HG03342 (cell line): ENCODE results near the gene MC3R.
"Not testable (repeated sequence)": the region's sequence is repeated elsewhere in the genome, so short reads cannot be mapped to it uniquely, and the experiment has no call there.

Experiments
- ATAC-seq: cut with Tn5 transposase; IDR thresholded peaks from one replicate; pipeline ENCODE4 v1.9.1; 2021; ENCODE audit warnings: mild to moderate bottlenecking, moderate library complexity; ENCODE audit not compliant: unreplicated experiment

The MC3R gene

DNA sequence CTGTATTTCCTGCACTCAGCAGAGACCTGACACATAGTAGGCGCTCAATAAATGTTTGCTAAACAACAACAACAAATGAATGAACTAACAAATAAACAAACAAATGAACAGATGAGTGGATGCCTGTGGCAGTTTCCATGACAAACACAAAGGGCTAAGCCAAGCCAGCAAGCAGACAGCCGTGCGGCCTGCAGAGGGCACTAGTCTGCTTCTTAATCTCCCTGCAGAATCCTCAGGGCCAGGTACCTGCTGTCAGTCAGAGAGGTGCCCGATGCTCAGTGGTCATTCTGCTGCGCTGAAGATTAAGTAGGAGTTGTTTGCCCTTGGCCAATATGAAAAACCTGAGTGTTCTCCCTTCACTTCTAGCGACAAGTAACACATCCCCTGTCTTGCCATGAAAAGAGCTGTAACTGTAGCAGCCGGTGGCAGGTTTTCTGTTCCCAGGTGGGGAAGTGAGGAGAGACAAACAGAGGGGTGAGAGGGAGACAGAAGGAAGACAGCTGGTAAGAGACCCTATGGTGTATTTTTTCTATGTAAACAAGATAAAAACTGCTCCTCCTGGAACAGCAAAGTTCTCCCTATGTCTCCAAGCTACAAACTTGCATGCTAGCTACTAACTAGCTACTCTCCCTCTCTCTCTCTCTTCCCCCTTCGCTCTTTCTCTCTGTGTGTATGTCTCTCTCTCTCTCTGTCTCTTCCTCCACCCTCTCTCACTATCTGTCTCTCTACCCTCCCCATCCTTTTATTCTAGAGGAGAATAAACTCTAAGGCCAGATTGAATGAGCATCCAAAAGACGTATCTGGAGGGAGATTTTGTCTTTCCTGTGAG is at the start of gene MC3R:
Gene MC3R (plus strand): TSS at position 779 of the 829 bp plus-strand sequence. CDS start 112 bp downstream, outside the sequence.
- peak; percentile 86 for ATAC-seq

DNA sequence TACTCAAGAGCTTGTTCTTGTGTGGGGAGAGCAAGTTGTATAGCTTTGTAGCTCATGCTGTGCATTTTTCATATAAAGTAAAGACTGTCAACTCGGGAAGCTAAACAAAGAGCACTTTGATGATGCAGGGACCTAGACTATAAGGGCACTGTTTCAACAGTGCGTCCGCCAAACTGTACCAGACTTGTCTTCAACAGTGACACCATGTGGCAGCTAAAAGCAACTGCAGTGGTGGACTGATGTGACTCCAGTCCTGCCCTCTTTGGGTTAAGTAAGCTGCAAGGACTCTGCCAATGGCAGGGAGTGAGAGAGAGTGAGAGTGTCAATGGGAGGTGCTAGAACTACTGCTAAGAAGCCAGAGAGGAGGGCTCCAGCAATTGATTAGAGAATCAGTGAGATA is 48.1 kb upstream of the MC3R start:
- ATAC-seq, result no peak

DNA sequence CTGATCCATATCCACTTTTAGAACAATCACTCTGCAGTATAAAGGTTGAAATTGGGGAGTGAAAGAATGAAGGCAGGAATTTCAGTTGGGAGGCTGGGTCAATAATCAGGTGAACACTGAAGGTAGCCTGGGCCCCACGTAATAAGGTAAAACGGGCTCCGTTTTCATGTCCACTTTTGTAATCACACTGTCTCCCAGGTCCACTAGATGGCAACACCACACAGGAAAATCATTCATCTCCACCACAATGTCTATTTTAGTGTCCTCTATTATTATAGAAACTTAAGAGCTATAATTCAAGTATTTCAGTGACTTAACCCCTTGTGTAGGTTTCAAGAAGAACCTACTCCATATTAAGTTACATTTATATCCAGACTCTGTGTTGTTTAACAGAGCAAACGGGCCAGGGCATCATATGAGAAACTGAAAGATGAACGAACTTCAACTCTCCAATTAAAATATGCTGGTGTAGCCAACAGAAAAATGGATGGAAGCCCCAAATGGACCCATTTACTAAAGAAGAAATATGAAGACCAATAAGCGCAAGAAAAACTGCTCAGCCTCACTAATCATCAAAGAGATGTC is 45.9 kb upstream of the MC3R start:
- ATAC-seq, result no peak

DNA sequence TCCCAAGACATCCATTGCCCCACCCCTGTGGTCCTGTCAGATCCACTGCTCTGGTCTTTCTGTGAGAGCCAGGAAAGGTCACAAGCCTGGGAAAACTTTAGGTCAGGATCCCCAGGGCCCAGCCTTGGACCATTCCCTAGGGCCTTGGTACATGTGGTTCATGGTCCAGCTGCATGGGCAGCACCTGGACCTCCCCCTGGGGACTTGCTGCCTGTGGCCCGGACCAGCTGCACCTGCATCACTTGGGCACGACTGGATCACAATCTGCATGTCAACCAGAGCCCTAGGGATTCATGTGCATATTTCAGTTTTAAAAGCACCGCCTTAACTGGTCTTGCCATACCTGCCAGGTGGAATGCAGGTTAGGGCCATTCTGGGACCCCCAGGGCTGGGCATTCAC is 44.3 kb upstream of the MC3R start:
- ATAC-seq, result no peak

DNA sequence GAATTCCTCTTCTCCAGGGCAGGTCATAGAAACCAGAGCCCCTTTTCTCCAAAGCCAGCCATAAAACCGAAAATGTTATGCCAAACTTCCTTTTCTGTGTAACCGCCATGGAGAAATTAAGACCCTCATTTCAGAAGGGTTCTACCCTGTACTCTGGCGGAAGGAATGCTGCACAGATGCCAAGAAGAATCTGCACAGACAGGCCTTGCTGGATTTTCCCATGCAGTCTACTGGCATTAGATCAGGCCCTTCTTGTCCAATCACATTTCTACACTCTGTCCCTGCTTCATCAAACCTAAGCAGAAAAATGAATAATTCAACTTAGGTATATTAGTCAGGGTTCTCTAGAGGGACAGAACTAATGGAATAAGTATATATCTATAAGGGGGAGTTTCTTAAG is 43.2 kb upstream of the MC3R start:
- ATAC-seq, result no peak

- ATAC-seq, result no peak
Observed at GRCh38 chr20:56207656-56208055, 40.9 kb upstream of the MC3R start.

DNA sequence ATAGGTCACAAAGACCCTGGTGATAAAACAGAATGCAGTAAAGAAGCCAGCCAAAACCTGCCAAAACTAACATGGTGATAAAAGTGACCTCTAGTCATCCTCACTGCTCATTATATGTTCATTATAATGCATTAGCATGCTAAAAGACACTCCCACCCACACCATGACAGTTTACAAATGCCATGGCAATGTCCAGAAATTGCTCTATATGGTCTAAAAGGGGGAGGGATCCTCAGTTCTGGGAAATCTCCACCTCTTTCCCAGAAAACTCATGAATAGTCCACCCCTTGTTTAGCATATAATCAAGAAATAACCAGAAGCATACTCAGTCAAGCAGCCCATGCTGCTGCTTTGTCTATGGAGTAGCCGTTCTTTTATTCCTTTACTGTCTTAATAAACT is 40.4 kb upstream of the MC3R start:
- ATAC-seq, result no peak

- no peak for ATAC-seq
Observed at GRCh38 chr20:56211051-56211450, 37.5 kb upstream of the MC3R start.

DNA sequence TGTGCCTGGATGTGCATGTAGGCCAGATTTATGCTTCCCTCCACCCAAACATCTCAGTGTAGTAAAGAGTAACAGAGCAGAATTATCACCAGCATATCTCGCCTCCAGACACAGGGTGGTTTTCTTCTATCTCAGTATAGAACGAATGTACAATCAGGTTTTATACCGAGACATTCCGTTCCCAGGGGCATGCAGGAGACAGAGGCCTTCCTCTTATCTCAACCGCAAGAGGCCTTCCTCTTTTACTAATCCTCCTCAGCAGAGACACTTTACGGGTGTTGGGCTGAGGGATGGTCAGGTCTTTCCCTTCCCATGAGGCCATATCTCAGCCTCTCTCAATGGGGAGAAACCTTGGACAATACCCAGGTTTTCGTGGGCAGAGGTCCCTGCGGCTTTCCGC is 36.4 kb upstream of the MC3R start:
- ATAC-seq, result no peak

DNA sequence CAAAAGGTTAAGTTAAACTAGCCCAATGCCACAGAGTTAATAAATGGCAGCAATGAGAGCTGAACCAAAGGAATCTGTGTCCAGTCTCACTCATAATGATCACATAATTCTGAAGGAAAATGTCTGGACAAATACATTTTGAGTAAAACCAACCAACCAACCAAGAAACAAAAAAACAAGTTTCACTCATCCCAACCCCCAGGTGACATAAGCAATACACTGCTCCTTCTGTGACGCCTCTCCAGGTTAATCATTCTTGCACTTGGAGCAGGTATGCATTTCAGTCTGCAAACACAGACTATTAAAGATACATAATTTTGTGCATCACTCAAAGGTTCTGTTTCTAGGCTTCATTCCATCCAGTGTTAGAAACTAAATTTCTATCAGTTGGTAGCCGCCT is 35.2 kb upstream of the MC3R start:
- no peak for ATAC-seq

DNA sequence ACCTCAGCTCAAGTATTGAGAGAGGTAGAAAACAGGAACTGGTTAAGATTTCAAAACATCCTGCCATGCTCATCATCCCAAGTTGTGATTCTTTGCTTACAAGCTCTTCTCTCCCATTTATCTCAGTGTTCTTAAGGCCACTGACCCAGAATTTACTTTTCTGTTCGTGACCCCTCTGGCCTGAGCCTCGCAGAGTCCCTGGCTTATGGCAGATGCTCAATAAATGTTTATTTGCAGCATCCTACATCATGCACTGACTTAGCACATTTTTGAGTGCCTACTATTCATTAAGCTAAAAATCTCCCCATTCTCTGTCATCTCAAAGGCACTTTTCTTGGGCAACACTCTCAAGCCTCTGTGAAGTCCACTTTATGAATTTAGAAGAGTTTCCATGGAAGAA is 33.4 kb upstream of the MC3R start:
- ATAC-seq, result no peak

DNA sequence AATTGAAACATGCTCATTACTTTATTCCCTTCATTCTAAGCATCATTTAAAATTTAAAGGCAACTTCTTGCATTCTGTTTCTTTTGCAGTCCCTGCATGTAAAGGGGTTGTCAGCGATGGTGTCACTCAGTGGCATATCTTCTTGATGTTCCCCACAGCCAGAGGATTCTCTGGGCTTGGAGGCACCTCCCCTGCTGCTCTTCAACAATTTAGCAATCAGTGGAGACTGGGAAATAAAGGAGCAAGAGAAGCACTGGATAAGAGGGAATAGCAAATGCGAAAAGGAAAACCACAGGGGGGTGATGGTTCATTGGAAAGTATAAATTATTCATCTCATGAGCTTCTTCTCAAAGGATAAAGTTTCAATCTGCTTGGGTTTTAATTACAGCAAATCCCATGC is 30.7 kb upstream of the MC3R start:
- ATAC-seq, result no peak

- ATAC-seq, result not testable (repeated sequence)
Observed at GRCh38 chr20:56221186-56221585, 27.3 kb upstream of the MC3R start.

DNA sequence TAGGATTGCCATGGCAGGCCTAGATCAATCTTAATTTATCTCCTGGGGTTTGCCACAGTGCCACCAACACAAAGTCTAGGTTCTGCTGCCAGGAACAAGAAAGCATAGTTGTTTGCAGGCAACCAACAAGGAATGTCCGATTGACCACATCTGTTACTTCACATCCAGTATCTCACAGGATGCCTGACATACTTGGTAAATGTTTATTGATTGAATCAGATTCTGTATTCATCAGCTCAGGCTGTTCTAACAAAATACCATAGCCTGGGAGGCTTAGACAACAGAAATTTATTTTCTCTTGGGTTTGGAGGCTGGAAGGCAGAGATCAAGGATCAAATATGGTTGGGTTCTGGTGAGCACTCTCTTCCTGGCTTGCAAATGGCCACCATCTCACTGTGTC is 26.3 kb upstream of the MC3R start:
- no peak for ATAC-seq

GRCh38 chr20:56222945-56223344 is 25.6 kb upstream of the MC3R start:
- no peak for ATAC-seq

DNA sequence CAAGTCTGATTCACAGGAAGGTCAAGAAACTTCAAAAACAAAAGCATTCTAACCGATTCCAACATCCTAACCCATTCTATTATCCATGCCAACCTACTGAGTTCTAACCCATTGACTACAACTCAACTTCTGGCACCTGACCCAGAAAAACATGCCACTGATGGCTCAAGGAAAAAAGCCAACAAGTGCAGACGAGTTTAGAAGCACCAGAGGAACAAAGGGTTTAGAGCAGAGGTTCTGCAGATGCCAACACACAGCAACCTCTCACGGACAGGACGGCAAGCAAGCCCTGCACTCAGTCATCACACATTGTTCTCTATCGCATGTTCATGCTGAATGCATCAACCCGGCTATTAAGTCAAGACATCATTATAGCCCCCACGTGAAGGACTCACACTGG is 25.2 kb upstream of the MC3R start:
- ATAC-seq, result no peak

GRCh38 chr20:56228021-56228420 is 20.5 kb upstream of the MC3R start:
- ATAC-seq, result no peak

GRCh38 chr20:56229812-56230211 is 18.7 kb upstream of the MC3R start:
- ATAC-seq, result no peak

DNA sequence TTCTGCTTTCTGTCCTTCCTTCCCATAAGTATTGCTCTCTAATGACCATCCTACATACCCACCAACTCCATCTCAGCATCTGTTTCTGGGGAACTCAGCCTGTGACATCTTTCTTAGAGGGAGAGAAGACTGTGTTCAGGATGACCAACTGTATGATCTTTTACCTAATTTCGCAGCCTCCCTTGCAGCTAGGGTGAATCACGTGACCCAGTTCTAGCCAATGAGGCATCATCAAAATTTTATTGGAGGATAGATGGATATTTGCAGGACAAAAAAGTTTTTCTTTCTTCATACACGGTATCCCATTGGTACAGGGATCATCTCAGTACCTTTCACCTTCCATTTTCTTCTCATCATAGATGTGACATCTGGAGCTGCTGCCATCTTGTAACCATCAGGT is 14.4 kb upstream of the MC3R start:
- ATAC-seq, result no peak

DNA sequence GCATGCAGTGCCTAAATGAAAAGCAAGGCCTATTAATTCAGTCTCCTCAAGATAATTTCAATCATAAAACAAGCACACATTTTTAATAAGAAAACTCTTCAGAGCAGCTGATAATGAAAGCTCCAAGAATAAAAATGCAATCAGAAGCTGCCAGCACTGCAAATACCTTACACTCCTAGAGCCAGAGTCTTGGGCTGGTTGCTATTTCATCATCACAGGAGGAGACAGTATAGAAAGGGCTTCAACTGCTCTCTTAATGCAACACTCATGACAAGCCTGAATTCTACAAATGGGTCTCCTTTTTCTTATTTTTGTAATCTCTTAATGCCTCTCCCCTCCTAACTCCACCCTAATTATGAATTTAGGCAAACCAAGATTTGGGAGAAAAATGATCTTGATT is 11.2 kb upstream of the MC3R start:
- no peak for ATAC-seq

DNA sequence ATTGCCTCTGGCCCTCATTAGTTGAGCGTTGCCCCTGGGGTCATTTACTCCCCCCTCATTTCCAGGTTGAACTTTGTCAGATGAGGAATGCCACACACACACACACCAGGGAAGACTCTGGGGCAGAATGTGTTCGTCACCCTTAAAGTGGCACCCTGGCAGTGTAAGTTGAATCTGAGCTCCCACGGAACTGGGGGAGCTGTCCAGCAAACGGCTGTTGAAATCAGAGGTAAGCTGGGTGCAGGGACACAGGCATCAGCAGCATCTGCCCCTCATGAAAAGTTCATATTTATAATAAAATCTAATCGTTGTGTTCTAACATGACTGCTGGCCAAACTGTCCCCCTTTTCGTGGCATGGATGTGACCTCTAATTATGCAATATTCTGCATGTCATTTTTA is 4.3 kb upstream of the MC3R start:
- ATAC-seq, result no peak

- no peak for ATAC-seq
Observed at GRCh38 chr20:56245761-56246160, 2.8 kb upstream of the MC3R start.
